Hindlimb muscle (tissue), 1 donor: ENCODE data around the gene LY6G5C. TPM values are rescaled to one million over a fixed set of nuclear protein-coding genes. Genes with fewer than 3 reads are reported as not detected.
A peak's percentile ranks its signal among the peaks of the same experiment; 100 is the strongest.

Experiments used
- DNase-seq: peaks from one replicate; pipeline ENCODE4 v3.0.0-alpha.2; 2013
- polyA plus RNA-seq: library from polyadenylated mRNA; unstranded; fragments of 120-200 nt; gene quantifications from one replicate; pipeline ENCODE4 v1.2.1, GENCODE V29; 2013; ENCODE audit not compliant: insufficient read length

Gene LY6G5C
- polyA plus RNA-seq, 1 donor = 6.3 TPM

DNA sequence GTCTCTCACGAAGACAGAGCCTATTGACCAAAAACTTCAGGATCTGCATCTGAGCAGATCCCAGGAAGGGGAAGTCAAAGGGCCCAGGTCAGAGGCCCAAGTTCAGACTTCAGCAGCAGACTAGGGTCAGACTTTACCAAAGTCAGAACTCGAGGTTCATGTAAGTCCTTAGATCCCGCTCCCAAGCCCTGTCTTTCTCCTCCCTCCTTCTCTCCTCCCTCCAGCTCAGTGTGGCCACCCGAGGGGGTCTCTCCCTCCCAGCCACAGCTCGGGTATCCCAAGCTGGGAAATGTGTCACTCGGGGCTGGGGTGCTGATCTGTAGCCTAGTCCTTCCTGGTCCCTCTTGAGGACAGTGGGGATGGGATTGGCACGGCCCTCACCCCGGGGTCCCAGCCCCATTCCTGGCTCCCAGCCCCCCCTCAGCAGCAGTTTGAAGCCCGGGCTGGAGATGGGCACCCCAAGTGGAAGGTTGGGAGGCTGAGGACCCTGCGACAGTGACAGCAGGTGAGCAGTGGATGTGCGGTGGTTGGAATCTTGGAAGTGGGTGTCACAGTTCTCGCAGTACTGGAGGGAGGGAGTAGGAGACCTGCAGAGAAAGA is 18.6 kb downstream of the LY6G5C start:
- DNase-seq = no peak

DNA sequence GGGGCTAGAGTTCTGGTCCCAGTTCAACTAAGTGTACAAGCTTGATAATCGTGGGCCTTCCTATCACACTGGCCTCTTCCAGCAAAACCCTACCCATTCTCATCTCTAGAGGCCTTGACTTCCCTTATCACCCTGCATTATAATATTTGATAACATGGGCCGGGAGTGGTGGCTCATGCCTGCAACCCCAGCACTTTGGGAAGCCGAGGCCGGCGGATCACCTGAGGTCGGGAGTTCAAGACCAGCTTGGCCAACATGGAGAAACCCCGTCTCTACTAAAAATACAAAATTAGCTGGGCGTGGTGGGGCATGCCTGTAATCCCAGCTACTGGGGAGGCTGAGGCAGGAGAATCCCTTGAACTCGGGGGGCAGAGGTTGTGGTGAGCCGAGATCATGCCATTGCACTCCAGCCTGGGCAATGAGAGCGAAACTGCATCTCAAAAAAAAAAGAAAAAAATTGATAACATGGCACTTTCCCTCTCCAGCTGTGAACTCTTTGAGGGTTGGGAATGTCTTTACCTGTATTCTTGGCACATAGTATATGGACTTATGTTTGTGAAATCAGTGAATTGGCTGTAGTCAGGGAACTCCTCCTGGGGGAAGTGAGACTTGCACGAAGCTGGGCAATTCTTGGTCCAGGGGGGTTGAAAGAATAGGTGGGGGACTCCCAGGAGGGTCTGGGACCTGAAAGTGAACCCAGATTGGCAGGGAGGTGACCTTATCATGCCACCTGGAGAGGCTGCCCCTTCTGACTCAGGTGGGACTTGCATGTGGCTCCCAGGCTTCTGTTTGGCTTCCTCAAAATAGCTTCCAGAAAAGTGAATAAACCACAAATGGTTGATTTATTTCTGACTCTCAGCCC is 19.4 kb downstream of the LY6G5C start:
- DNase-seq = no peak

- peak; percentile 89 for DNase-seq
These were observed 20.2 kb downstream of the LY6G5C start, which contains the start of gene C6orf47 for GRCh38 chr6:31660381-31661261. Gene C6orf47, minus strand, starts transcription at chr6:31660778. Its CDS starts 831 bp downstream, at chr6:31659947.

- no peak for DNase-seq
These were observed 21.1 kb downstream of the LY6G5C start for GRCh38 chr6:31659649-31660380.

- no peak for DNase-seq
These were observed 21.8 kb downstream of the LY6G5C start for GRCh38 chr6:31658983-31659648.

DNA sequence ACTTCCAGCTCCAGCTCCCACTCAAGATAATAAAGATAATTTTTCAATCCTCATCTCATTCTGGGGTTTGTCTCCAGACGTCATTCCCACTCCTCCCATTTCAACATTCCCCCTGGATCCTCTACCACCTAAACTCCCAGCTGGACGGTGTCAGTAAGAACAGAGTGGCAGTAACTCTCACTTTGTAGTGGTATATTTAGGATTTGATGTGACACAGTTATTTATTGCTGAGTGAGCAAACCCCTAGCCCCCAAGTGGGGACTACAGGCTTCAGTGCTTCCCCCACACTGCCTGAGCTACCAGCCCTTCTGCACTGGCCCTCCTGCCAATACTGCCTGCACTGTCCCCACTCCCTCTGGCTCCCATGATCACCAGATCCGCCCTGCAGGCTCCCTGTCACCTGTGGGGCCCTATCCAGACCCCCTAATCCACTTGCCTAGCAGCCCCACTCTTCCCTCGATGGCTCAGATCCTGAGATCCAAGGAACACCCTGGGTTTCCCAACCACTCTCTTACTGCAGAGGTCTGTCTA is 22.6 kb downstream of the LY6G5C start:
- no peak for DNase-seq

DNA sequence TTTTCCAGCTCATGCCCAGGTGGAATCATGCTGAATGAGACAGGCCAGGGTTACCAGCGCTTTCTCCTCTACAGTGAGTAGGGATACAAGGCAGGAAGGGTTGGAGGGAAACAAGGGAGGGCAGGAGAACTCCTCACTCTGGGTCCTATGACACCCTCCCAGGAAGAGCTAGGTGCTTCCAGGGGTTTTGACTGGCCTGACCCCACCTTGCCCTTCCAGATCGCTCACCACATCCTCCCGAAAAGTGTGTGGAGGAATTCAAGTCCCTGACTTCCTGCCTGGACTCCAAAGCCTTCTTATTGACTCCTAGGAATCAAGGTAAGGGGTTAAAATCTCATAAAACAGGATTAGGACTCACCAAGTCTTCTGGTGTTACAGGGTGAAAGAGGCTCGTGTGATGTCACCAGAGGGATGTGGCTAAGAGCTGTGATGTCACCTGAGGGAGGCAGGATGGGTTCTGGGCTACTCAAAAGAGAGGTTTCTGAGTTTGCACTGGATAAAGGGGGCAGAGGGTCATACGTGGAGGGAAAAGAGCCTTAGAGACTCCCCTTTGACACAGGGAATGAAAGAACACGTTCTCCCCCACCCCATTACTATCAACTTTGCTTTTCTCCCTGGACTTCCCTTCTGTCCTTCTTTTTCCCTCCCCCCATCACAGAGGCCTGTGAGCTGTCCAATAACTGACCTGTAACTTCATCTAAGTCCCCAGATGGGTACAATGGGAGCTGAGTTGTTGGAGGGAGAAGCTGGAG is 23.3 kb downstream of the LY6G5C start:
- DNase-seq = no peak

GRCh38 chr6:31655349-31656237 is 25.3 kb downstream of the LY6G5C start, which contains the start of gene APOM:
Gene APOM, plus strand, starts transcription at chr6:31655894. Its CDS starts 73 bp downstream, at chr6:31655967.
- no peak for DNase-seq

DNA sequence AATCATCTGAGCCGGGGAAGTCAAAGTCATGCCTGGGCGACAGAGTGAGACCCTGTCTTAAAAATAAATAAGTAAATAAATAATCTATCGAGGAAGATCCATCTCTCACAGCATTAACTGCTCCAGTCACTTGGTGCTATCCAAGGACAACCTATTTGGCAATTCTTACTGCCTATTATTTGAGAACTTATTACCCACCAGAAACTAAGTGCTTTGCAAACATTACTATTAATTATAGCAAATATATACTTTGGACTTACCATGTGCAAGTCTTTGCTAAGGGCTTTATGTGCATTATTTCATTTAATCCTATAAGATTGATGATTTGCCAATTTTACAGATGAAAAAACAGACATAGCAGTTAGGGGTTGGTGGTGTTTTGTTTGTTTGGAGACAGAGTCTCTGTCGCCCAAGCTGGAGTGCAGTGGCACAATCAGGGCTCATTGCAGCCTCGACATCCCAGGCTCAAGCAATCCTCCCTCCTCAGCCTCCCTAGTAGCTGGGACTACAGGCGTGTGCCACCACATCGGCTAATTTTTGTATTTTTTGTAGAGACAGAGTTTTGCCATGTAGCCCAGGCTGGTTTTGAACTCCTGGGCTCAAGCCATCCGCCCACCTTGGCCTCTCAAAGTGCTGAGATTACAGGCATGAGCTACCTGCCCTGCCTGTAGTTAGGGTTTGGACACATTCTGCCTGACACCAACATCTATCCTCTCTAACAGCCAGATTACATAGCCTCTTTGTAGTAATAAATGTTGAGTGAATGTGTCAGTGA is 26.1 kb downstream of the LY6G5C start:
- no peak for DNase-seq

DNA sequence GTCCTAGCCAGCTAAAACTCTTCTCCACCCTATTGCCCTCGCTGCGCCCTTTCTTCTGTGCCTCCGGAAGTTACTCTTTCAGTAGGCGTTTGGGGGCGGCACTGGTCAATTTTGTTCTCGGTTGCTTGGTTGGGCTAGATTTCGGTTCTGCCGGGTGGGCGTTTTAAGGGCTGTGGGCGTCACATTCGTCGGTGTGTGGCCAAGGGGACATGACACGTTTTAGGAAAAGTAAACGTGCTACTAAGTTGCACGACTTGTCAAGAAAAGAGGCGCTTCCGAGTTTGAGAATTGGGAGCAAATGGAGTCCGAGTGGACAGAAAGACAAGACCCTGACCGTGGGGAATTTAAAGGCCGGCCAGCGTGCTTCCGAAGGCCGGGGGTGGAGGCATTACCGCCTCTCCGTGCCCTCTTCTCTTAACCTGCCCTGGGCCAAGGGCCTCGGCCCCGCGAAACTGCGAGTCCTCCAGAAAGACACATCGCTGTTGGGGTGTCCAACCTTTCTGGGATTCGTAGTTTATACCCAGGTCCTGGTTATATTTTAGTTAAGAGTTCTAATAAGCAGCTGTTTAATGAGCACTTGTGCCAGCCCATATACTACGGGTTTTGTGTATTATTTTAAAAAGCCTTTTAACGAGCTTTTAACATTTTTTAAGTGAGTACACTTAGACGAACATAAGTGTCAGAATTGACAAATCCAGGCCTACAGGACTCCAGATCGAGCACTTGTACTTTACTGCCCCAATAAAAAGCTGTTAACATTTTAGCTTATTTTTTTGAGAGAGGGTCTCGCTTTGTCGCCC is 27.7 kb downstream of the LY6G5C start:
- no peak for DNase-seq

DNA sequence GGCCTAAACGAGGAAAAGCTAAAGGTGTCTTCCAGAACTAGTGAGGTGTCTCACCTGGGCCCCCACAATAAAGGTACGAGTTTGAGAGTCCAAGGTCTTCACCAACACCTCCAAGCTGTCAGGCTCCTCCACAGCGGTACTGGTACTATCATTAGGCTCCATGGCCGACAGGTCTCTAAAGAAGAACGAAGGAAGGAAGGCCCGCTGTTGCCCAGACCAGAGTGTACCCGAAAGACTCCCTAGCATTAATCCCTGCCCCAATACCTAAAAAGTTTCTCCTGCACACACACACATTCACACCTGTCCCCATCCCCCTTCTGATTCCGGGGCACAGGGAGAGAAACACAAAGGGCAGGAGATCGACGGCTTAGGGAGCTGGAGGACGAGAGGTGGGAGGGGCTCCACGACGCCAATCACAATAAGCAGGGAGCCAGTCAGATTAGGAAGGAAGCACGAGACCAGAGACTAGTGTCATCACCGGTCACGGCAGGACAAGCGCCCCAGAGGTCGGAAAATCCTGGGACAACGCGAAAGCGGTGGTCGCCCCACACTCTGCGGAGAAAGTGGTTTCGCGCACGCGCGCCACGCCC is 29.2 kb downstream of the LY6G5C start:
- peak; percentile 83 for DNase-seq

DNA sequence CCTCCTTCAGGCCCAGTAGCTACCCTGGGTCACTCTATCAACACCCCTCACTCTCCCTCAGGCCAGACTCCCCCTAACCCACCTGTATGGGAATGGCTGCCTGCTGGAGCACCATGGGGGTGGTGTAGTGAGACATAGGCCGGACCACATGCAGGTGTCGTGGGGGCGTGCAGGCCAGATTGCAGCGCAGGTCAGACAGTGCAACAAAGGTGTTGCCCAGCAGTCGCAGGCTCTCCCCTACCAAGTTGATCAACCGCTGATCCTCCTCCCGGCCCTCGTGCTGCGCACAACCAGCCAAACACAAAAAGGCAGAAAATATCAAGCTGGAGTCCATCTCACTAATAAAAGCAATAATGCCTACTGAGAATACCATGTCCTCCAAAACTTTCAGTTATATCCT is 35.5 kb downstream of the LY6G5C start:
- DNase-seq = no peak

DNA sequence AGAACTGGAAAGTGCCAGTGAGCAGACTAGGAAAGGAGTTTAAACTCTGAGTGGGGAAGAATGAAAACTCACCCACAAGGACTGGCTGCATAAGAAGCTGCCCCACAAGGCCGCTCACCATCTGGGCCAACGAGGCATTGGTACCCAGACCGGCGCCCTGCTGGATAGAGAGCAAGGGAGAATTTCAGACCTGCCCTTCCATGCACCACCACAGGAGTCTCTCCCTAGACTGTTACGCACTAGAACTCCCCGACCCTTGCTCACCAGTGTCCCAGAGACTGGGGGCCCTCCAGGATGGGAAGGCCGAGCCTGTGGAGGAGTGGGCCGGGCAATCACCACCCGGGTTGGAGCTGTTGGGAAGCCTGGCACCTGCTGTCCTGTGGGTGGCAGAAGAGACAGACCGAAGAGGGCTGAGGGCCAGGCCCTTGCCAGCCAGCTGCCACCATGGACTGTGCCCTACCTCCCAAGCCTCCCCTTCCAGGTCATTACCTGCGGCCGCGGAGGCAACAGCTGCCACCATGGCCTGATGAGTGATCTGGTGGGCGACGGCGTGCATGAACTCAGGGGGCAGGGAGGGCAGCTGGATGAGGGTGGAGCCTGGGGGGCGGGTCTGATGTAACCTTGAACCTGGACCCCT is 36.9 kb downstream of the LY6G5C start:
- DNase-seq = no peak

GRCh38 chr6:31642798-31643570 is 37.9 kb downstream of the LY6G5C start:
- DNase-seq = no peak

DNA sequence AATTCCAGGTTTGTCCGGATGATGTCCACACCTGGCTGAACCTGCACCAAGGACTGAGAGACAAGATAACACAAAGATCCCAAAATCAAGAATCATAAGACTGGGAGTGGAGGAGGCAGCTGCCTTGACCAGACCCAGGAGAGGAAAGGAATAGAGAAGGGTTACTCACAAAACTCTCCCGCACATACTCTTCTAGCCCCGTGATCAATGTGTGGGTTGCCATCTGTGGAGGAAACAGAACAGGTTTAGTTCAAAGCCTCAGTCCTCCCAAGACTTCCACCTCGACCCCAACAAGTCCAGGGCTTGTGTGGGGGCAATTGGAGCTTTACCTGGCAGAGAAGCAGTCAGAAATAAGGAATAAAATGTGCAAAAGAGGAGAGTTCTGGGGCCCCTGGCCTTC is 39.5 kb downstream of the LY6G5C start:
- DNase-seq = no peak

GRCh38 chr6:31640612-31641011 is 40.3 kb downstream of the LY6G5C start:
- DNase-seq = no peak
